SK-N-MC (cell line): Measurements from ENCODE around the gene PLA2G12A.

Experiments
- EZH2 ChIP-seq: fragments of 200-600 bp; sonication (generic); IDR thresholded peaks from one replicate; pipeline ENCODE4 v1.6.1; 2017; ENCODE audit warnings: antibody characterized with exemption
- FOXP2 ChIP-seq: optimal IDR thresholded peaks from 2 replicates; pipeline ENCODE3; 2011; ENCODE audit warnings: mild to moderate bottlenecking, moderate library complexity; ENCODE audit not compliant: insufficient read depth; ENCODE audit errors: extremely low read length, control extremely low read depth
- POLR2AphosphoS5 ChIP-seq: IDR thresholded peaks from 2 replicates; pipeline ENCODE4 v1.6.1; 2012; ENCODE audit warnings: mild to moderate bottlenecking, low read depth, low read length, borderline replicate concordance

- TF ChIP-seq EZH2: no peak
- TF ChIP-seq POLR2AphosphoS5: no peak
- no peak for TF ChIP-seq FOXP2
These were observed 3.9 kb upstream of the PLA2G12A start for GRCh38 chr4:109733728-109734127.
